Fibroblast of skin of right biceps (primary cell): ENCODE results near the gene SNU13.
"Not testable (repeated sequence)": the region's sequence is repeated elsewhere in the genome, so short reads cannot be mapped to it uniquely, and the experiment has no call there.

Experiments used
- DNase-seq: peaks from one replicate; pipeline ENCODE4 v3.0.0-alpha.2; 2013

The SNU13 gene

DNA sequence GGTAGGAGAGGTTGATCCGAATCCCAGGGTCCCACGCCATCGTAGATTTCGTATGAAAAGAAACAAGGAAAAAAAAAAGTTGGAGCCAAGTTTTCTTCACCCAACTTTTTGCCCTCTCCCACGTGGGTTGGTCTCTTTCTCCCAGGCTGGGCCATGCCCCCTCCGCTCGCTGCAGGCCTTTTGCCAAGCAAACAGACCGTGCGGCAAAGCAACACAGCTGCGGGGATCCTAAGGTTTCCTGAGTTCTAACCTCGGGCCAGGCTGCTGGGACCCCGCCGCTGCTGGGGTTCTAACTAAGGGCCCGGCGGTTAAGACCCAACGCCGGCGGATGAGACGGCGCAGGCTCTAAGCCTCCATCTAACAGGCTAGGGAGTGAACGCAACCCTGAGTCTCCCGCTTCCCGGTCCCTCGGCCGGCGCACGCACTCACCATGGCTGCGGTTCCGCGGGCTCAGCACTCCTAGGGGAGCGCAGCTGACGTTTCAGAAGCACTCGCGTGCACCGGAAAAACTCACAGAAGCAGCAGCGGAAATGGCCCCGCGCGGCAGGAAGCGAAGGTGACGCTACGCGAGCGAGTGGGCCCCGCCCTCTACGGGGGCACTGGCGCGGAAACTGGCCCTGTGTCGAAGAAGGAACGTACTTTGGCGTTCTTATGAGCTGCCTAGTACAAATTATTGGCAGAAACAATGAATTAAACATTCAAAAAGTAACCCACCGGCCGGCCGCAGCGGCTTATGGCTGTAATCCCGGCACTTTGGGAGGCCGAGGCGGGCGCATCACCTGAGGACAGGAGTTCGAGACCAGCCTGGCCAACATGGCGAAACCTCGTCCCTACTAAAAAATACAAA lies at the start of gene SNU13:
SNU13 (minus strand) TSS at position 503 of the 847 bp plus-strand sequence; CDS start at position 432, 71 bp downstream.
- peak; percentile 93 for DNase-seq

DNA sequence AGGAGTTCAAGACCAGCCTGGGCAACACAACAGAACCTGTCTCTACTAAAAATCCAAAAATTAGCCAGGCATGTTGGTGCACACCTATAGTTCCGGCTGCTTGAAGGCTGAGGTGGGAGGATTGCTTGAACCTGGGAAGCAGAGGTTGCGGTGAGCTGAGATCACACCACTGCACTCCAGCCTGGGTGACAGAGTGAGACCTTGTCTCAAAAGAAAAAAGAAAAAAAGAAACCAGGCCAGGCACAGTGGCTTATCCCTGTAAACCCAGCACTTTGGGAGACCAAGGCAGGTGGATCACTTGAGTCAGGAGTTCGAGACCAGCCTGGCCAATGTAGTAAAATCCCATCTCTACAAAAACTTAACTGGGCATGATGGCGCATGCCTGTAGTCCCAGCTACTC lies 44.6 kb upstream of the SNU13 start:
- not testable (repeated sequence) for DNase-seq

DNA sequence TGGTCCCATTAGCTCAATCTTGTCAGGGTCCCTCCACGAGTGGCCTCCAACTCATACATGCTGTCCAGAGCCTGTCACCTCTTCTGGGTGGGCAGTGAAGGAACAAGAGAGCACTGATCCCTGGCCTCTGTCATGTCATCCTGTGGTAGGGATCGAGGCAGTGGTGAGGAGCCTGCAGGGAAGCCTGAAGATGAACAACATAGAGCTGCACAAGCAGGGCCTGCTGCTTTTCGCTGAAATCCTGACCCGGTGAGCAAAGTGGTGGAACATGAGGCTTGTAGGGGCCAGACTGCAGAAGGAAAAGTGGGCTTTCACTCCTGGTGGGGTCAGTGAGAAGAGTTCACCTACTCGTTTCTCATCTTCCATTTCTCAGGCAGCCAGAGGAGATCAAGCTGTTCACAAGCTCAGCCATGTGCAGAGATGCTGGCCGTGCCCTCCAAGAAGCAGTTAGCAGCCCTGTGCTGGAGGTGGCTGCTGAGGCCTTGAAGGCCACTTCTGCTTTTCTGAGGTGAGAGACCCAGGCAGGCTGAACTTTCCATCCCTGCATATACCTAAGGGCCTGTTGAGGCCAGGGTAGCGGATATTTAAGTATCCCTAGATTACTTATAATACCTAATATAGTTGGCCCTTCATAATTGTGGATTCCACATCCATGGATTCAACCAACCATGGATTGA lies 43.6 kb upstream of the SNU13 start:
- DNase-seq = no peak

DNA sequence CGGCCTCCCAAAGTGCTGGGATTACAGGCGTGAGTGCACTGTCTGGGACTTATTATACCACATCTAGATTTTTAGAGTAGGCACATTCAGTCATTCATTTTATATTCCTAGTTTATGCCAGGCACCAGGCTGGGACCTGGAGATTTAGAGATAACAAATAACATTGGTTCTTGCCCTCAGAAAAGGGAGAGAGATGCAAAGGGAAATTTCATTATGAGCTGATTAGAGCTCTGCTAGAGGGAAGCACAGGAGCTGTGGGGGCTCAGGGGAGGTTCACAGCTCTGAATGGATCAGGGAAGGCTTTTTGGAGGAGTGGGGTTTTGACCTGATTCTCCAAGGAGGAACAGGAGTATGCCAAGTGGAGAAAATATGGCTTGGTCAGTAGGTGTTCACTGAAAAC lies 42.9 kb upstream of the SNU13 start:
- DNase-seq = no peak

DNA sequence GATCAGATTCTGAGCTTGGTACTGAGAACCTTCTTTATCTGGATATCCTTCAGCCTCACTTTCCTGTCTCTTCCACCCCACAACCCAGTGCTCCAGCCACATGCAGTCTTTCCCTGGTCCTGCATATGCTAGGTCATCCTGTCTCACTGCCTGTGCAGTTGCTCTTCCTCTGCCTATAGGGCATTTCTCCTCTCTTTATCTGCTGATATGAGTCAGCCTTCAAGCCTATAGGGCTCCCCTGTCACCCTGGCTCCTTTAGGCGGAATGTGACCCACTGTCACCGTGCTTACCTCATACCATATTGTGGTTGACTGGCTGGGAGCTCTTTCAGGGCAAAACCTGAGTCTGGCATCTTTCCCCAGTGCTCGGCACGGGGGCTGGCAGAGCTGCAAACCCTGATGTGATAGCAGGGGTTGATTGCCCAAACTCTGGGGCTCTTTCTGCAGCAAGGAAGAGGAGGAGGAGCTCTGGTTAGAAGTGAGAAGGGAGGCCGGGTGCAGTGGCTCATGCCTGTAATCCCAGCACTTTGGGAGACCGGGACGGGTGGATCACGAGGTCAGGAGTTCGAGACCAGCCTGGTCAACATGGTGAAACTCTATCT lies 36.9 kb upstream of the SNU13 start:
- peak; percentile 7 for DNase-seq

DNA sequence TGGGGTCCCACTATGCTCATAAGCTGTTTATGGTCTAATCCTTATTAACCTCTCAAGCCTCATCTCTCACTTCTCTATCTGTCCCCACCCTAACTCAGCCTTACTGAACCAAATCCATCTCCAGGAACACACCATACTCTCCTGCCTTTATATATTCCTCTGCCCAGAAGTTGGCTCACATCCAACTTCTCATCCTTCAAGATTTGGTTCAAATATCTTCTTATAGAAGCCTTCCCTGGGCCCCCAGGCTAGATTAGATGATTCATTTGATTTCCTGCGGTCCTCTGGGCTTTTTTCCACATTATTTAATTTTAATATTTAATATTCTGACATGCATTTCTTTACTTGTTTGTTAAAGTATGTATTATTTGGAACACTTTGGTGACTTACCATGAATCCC lies 33.8 kb upstream of the SNU13 start:
- no peak for DNase-seq

DNA sequence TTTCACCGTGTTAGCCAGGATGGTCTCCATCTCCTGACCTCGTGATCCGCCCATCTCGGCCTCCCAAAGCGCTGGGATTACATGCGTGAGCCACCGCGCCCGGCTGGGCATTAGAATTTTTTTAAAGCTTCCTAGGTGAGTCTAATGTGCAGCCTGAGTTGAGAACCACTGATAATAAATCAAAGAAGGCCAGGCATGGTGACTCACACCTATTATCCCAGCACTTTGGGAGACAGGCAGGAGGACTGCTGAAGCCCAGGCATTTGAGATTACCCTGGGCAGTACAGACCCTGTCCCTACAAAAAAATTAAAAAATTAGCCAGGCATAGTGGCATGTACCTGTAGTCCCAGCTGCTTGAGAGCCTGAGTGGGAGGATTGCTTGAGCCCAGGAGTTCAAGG lies 24.3 kb upstream of the SNU13 start:
- no peak for DNase-seq

DNA sequence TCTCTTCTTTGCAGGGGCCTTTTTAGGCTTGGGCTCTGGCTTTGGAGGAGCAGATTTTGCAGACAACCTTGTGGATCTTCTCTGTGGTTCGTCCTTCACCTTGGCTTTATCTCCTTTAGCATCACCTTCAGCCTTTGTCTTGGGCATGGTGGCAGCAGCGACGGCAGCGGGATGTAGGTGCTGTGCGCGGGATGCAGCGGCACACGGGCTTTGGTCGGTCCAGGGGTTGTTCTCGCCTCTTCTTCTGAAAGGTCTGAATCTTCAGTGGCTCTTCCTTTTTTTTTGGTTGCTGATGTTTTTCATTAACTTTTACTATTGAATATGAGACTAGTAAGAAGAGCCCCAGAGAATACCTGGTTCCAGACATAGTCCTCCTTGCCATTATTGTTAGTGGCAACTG lies 20.7 kb upstream of the SNU13 start:
- DNase-seq = no peak

DNA sequence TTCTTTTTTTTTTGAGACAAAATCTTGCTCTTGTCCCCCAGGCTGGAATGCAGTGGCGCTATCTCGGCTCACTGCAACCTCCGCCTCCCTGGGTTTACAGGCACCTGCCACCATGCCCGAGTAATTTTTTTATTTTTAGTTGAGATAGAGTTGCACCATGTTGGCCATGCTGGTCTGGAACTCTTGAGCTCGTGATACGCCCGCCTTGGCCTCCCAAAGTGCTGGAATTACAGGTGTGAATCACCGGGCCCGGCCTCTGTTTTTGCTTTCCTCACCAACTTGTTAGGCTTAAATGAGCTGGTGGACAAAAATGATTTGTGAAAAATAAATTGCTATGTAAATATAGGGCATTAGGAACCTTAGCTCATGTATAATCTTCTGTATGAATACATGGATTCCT lies 14.1 kb upstream of the SNU13 start:
- no peak for DNase-seq

DNA sequence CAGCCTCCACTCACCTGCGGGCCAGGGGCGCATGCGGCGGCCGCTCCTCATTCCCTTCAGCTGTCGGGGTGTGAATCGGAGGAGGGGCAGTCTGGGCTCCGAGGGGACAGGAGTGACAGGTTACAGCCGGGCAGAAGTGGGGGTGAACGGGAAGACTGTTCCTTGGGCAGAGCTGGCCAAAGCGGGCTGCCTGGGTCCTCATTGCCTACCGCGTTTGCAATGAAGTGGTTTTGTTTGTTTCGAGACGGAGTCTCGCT lies 11.4 kb upstream of the SNU13 start:
- DNase-seq = no peak

DNA sequence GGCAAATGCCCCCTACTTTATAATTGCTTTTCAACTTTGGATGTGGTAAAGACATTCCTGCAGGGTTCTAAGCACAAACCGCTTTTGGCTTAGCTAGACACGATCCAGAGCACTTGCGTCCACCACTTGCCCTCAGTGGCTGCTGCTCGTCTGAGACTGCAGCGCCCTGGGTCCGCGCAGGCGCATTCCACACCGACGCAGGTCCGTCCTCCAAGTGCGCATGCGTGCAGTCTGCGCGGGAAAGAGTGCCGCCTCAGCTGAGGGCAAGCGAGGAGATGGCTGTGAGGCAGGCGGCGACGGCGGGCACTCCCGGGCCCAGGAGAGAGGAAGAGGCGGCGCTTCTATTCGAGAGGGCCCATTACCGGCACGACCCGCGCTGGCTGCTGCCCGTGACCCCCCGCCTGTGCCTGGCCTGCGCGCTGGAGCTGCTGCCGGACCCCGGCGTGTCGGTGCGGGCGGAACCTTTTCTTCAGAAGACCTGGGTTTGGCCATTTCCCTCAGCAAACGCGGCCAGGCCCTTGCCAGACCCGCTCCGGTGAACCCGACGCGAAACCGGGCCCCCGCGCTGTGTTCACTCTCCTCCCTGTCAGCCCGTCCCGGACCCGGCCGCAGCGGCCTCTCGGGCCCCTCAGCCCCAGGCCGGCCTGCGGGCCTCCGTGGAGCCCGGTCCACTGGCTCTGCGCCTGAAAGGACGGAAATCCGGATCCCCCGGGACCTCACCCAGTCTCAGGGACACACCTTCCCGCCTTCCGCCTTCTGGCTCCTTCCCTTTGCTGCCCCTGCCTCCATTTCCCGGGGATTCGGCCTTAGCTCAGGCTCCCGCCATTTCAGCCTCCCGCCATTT lies 10.8 kb upstream of the SNU13 start, which contains the start of gene MEI1:
MEI1 (plus strand) TSS at position 240 of the 844 bp plus-strand sequence; CDS start at position 276, 36 bp downstream.
- peak; percentile 79 for DNase-seq

DNA sequence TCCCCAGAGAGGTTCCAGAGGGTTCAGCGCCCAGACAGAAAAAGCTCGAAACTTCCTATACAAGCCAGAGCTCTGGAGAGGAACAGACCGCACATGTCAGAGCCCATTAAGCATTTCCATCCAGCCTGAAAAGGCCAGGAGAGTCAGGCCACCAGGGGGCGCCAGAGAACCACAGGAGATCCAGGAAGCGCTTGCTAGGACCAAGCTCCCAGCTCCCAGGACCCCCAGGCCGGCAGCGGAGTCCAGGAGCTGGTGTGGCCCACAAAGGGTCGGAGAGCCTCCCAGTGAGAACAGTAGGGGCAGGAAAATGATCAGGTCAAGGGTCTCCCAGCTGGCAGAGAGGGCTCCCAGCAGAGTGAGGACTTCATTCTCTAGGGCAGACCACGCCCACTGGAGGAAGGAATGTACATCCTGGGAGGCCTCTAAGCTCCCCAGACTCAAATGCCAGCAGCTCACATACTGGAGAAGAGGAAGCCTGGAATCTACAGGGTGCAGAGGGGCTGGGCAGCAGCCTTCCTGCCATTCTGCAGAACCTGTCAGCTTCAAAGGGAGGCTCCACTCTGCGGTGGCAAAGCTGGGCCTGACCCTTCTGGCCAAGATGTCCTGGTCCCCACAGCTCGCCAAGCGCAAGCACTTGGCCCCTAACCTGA lies 8.6 kb upstream of the SNU13 start:
- peak; percentile 84 for DNase-seq

DNA sequence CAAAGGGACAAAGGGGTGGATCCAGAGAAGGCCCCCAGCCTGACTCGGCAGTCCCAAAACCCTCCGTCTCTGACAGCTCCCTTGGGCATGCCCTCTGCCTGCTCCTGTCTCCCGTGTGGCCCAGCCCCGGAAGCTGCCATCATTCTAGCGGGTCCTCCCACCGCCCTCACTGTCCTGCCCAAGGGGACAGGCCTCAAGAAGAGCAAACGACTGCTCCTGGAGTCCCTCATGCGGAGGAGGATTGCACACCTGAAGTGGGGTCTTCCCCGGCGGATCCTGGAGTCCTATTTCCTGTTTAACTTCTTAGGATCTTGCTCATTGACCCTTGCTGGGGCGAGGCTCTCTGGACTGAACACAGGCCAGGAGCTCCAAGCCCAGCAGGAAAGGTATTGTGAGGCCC lies 8.0 kb upstream of the SNU13 start:
- DNase-seq = no peak

DNA sequence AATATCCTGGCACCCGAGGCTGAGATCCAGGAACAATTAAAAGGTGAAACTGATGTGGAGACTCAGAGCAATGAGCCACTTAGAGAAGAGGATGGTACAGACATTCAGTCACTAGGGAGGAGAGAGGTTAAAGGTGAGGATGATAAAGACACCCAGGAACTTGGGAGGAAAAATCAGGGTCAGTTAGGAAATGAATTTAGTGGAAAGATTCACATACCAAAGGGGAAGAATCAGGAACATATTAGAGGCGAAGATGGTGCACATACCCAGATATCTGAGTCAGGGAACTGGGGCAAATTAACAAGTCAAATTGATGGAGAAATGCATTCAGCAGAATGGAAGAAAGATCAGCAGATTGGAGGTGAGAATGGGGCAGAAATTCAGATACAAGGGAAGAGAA lies 6.5 kb upstream of the SNU13 start:
- DNase-seq = no peak

DNA sequence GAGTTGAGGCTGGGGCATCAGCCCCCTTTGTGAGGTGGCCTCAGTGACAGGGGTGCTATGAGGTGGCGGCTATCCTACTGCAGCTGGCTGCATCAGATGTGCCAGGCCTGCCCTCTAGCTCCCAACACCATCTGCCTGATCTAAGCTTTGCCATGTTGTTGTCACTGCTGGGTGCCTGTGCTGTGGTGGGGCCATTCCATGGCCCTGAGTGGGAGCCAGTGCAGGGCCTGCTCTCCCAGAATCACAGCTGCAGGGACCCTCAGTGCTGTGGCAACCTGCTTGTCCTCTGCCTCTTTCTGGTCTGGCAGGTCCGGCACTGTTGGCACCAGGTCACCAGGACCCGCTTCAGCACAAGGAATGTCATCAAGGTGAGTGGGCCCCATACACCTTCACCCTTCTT lies 1.8 kb upstream of the SNU13 start:
- DNase-seq = no peak

DNA sequence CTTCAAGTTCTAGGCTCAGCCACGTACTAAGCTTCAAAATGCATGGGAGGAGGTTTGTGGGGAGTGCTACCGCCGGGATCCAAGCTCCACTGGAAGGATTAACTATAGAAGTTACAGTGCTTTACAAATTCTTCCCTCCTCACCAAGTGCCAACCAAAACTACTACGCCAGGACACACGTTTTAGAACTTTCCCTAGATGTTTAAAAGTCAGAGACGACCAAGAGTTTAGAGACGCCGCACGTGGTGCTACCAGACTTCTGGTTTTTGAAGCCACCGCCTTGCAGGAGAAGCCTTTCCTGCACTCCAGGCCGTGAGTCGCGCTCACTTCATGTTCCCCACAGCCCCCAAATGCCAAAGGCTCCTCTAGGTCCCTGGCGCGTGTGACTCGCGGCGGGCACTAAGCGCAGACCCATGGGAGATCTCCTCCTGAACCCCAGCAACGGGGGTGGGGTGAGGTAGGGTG lies 734 bp downstream of the SNU13 start:
- DNase-seq = peak; percentile 27

DNA sequence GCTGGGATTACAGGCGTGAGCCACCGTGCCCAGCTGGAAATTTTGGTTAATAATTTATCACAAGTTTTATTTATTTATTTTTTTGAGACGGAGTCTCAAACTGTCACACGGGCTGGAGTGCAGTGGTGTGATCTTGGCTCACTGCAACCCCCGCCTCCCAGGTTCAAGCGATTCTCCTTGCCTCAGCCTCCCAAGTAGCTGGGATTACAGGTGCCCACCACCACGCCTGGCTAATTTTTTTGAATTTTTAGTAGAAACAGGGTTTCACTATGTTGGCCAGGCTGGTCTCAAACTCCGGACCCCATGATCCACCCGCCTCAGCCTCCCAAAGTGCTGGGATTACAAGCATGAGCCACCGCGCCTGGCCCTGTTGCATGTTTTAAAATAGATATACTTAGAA lies 1.8 kb downstream of the SNU13 start:
- DNase-seq = not testable (repeated sequence)

DNA sequence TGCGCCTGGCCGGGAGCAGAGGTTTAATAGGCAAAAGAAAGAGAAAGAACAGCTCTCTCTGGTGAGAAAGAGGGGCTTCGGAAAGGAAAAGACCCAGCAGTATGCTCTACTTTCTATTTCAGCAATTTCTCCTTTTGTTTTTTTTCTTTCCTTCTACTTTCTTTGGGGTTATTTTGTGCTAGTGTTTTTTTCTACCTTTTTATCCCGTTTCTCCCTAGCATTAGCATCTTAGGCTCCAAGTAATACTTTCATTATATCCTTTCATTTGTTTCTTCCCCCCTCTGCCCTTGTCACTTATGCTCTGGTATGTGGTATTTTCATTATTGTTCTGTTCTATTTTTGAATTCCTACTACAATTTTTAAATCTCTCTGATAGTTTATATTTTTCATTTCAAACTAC lies 4.5 kb downstream of the SNU13 start:
- no peak for DNase-seq

DNA sequence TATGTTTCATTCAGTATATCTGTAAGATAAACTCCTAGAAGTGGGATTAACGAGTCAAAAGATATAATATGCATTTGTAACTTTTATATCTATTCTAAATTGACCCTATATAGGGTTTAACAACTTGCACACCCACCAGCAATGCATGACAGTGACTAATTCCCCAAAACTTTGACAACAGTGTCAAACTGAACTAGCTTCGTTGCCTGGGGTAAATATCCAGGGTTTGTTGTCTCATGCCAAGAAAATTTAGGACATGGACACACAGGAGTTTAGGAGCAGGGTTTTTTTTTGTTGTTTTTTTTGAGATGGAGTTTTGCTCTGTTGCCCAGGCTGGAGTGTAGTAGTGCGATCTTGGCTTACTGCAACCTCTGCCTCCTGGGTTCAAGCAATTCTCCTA lies 5.1 kb downstream of the SNU13 start:
- DNase-seq = peak; percentile 50

DNA sequence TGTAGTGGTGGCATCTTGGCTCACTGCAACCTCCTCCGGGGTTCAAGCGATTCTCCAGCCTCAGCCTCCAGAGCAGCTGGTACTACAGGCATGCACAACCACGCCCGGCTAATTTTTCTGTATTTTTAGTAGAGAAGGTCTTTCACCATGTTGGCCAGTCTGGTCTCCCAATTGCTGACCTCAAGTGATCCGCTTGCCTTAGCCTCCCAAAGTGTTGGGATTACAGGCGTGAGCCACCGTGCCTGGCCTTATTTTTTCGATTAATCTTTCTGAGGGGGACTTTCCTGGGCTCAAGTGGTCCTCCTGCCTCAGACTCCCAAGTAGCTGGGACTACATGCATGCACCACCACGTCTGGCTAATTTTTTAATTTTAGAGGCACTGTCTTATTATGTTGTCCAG lies 5.6 kb downstream of the SNU13 start:
- DNase-seq = no peak

DNA sequence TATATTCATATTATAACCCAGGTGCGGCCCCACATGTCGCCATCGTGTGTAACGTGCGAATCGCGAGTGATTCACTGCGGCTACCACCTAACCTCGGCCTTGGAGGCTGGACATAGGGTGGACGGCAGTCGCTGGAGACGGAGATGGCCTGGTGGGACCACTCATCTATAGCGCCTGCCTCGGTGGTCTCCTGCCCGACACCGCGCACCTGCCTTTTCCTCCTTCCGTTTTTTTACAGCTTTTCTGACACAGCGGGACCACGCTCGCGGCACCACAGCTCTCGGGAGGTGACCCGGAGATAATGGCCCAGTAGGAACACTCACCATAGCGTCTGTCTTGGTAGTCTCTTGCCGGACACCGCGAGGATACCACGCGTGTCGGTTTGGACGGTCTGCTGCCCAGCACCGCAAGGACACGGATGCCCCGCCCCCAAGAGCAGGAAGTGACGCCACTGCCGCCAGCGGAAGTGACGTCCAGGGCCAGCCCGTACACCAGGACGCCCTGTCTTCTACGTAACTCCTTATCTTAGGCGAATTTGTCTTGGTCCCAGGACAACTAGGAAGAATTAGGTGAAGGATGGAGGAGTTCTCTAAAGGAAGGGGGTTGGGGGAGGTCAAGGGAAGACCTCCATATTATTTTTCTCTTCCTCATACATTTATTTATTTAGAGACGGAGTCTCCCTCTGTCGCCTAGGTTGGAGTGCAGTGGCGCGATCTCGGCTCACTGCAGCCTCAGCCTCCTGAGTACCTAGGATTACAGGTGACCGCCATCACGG lies 6.4 kb downstream of the SNU13 start:
- peak; percentile 83 for DNase-seq

DNA sequence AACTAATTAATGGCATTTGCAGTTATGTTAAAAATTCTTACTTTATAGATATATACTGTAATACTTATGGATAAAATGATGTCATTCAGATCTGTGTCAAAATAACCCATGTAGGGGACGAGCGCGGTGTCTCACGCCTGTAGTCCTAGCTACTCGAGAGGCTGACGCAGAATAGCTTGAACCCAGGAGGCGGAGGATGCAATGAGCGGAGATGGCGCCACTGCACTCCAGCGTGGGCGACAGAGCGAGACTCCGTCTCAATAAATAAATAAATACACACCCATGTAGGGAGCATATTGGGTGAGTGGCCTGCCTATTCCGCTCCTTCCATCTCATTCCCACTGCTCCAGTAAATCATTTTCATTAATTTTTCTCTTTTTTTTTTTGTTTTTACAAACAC lies 7.1 kb downstream of the SNU13 start:
- no peak for DNase-seq
